GM12878 (cell line): Measurements from ENCODE around the gene DCDC2. TPM values are rescaled to one million over a fixed set of nuclear protein-coding genes. Genes with fewer than 3 reads are reported as not detected.

Experiments used
- ATAC-seq: fragments of 200-7000 bp; cut with Tn5 transposase; 3 replicates; pipeline ENCODE4 v1.9.1; 2020; ENCODE audit warnings: mild to moderate bottlenecking, moderate library complexity
- BruUV-seq: library from RNA; stranded (reverse); fragments of 400-500 nt; replicated peaks from 2 replicates; lab custom pipeline; 2021; lab: Mats Ljungman, UMichigan
- CTCF ChIA-PET: fragments of 300-600 bp; sonication (Branson Sonifier 250); formaldehyde crosslinking; extraction: SDS; loops from one replicate; lab custom pipeline; 2021; ENCODE audit warnings: inconsistent platforms; lab: Yijun Ruan, JAX
- POLR2A ChIA-PET: fragments of 350-600 bp; formaldehyde crosslinking; extraction: SDS; loops from one replicate; lab custom pipeline; 2021; ENCODE audit warnings: inconsistent platforms; lab: Charles Lee
- RAD21 ChIA-PET: fragments of 300-600 bp; sonication (Branson Sonifier 250); formaldehyde crosslinking; loops from one replicate; lab custom pipeline; 2023; ENCODE audit warnings: antibody characterized with exemption; ENCODE audit not compliant: unreplicated experiment; lab: Charles Lee
- SMC1A ChIA-PET: fragments of 300-600 bp; sonication (Branson Sonifier 250); formaldehyde crosslinking; loops from one replicate; lab custom pipeline; 2023; ENCODE audit not compliant: unreplicated experiment, uncharacterized antibody; lab: Charles Lee
- DNase-seq: peaks from one replicate; pipeline ENCODE4 v3.0.0-alpha.2; 2011; ENCODE audit warnings: low read depth, low spot score
- FAIRE-seq: peaks from 3 replicates; lab custom pipeline; 2011; peaks lifted over from hg19 to GRCh38; lab: Jason Lieb, UNC
- H2AFZ ChIP-seq: 2 replicates; pipeline ENCODE4 v1.6.0; 2011; ENCODE audit warnings: low read depth, low read length, control low read depth; ENCODE audit not compliant: control insufficient read depth
- H3K27ac ChIP-seq: 2 replicates; pipeline ENCODE4 v1.5.1; 2011; ENCODE audit warnings: control low read depth; ENCODE audit not compliant: control insufficient read depth, insufficient read depth
- H3K27me3 ChIP-seq, 2 experiments: replicated peaks in 1 of 2; 2 replicates each; pipeline versions ENCODE4 v1.6.0 to v1.6.1; 2011; ENCODE audit warnings: low read length in 1 of 2; ENCODE audit not compliant: control insufficient read depth in 2 of 2, insufficient read depth in 2 of 2
- H3K36me3 ChIP-seq, 2 experiments: 2 replicates each; pipeline ENCODE4 v1.5.1; 2011; ENCODE audit warnings: low read length in 1 of 2; ENCODE audit not compliant: control insufficient read depth in 2 of 2, insufficient read depth in 2 of 2
- H3K4me1 ChIP-seq: 2 replicates; pipeline ENCODE4 v1.6.1; 2011; ENCODE audit warnings: mild to moderate bottlenecking, low read length, moderate library complexity, mixed read lengths; ENCODE audit not compliant: control insufficient read depth, insufficient read depth
- H3K4me2 ChIP-seq: 2 replicates; pipeline ENCODE4 v1.6.0; 2011; ENCODE audit warnings: control low read depth; ENCODE audit not compliant: control insufficient read depth, insufficient read depth
- H3K4me3 ChIP-seq: fragments of 200-600 bp; sonication (generic); 2 replicates; pipeline ENCODE4 v1.5.1; 2016
- H3K79me2 ChIP-seq: 2 replicates; pipeline ENCODE4 v1.6.0; 2011; ENCODE audit warnings: low read length; ENCODE audit not compliant: control insufficient read depth, insufficient read depth
- H3K9ac ChIP-seq: 2 replicates; pipeline ENCODE4 v1.8.0; 2011; ENCODE audit warnings: low read length, control low read depth, mixed read lengths; ENCODE audit not compliant: control insufficient read depth, insufficient read depth
- H3K9me3 ChIP-seq: replicated peaks from 3 replicates; pipeline ENCODE4 v1.5.1; 2011; ENCODE audit warnings: mild to moderate bottlenecking, low read length; ENCODE audit not compliant: control insufficient read depth, insufficient read depth
- H4K20me1 ChIP-seq: 2 replicates; pipeline ENCODE4 v1.6.0; 2011; ENCODE audit not compliant: control insufficient read depth, insufficient read depth
- BHLHE40 ChIP-seq, 2 experiments: fragments of 450-650 bp in 1 of 2; IDR thresholded peaks; 2 replicates each; pipeline ENCODE4 v1.6.1; 2011 to 2017; ENCODE audit warnings: low read depth in 2 of 2, borderline replicate concordance in 1 of 2, improper control_type of control experiment in 1 of 2, low read length in 1 of 2, mild to moderate bottlenecking in 1 of 2
- DPF2 ChIP-seq: fragments of 450-650 bp; IDR thresholded peaks from 2 replicates; pipeline ENCODE4 v1.6.1; 2017; ENCODE audit warnings: mild to moderate bottlenecking
- HSF1 ChIP-seq: fragments of 150-350 bp; IDR thresholded peaks from 2 replicates; pipeline ENCODE4 v1.6.1; 2014; ENCODE audit warnings: mild to moderate bottlenecking, low read depth, low read length
- IRF3 ChIP-seq: fragments of 450-650 bp; IDR thresholded peaks from 2 replicates; pipeline ENCODE4 v1.6.1; 2014; ENCODE audit warnings: mild to moderate bottlenecking
- MAX ChIP-seq: IDR thresholded peaks from 2 replicates; pipeline ENCODE4 v1.6.1; 2012; ENCODE audit warnings: low read depth, low read length, improper control_type of control experiment
- NKRF ChIP-seq: fragments of 450-650 bp; conservative IDR thresholded peaks from 2 replicates; pipeline ENCODE4 v1.6.1; 2017; ENCODE audit warnings: mild to moderate bottlenecking, moderate library complexity
- NRF1 ChIP-seq: conservative IDR thresholded peaks from 2 replicates; pipeline ENCODE4 v1.6.1; 2011; ENCODE audit warnings: mild to moderate bottlenecking, low read depth, low read length, improper control_type of control experiment
- PAX5 ChIP-seq: IDR thresholded peaks from 2 replicates; pipeline ENCODE4 v1.6.1; 2011; ENCODE audit warnings: low read depth, low read length, borderline replicate concordance
- POLR2AphosphoS5 ChIP-seq: IDR thresholded peaks from 2 replicates; pipeline ENCODE4 v1.6.1; 2011; ENCODE audit warnings: mild to moderate bottlenecking, low read length, inconsistent platforms
- RAD21 ChIP-seq: IDR thresholded peaks from 2 replicates; pipeline ENCODE4 v1.6.1; 2011; ENCODE audit warnings: mild to moderate bottlenecking, low read depth, low read length, moderate library complexity; ENCODE audit not compliant: insufficient read depth
- RUNX3 ChIP-seq: IDR thresholded peaks from 2 replicates; pipeline ENCODE4 v1.6.1; 2012; ENCODE audit warnings: low read length, inconsistent platforms
- SIN3A ChIP-seq: IDR thresholded peaks from 2 replicates; pipeline ENCODE4 v1.6.1; 2012; ENCODE audit warnings: low read depth, low read length, improper control_type of control experiment
- SMAD1 ChIP-seq: fragments of 450-650 bp; IDR thresholded peaks from 2 replicates; pipeline ENCODE4 v1.6.1; 2018; ENCODE audit warnings: mild to moderate bottlenecking, low read depth; ENCODE audit not compliant: partially characterized antibody
- SMAD5 ChIP-seq: IDR thresholded peaks from 2 replicates; pipeline ENCODE4 v1.6.1; 2016; ENCODE audit warnings: antibody characterized with exemption, low read depth
- YBX1 ChIP-seq: fragments of 450-650 bp; IDR thresholded peaks from 2 replicates; pipeline ENCODE4 v1.6.1; 2016; ENCODE audit warnings: antibody characterized with exemption
- ZNF687 ChIP-seq: fragments of 450-650 bp; IDR thresholded peaks from 2 replicates; pipeline ENCODE4 v1.6.1; 2017; ENCODE audit warnings: mild to moderate bottlenecking, moderate library complexity
- WGBS: methylation state at CpG from one replicate; pipeline ENCODE4 v1.1.6; 2016; ENCODE audit warnings: low lambda C conversion rate; ENCODE audit not compliant: insufficient replicate concordance, insufficient coverage; ENCODE audit errors: missing lambda C conversion rate; 5-methylcytosine and 5-hydroxymethylcytosine counted together
- in situ Hi-C: fragments of 300-500 bp; cut with MboI; formaldehyde crosslinking; loops from 9 replicates; pipeline ENCODE4 v1.14.3; 2018; ENCODE audit warnings: mixed read lengths
- intact Hi-C: fragments of 100-400 bp; cut with micrococcal nuclease; formaldehyde crosslinking; loops from one replicate; pipeline ENCODE4 v1.14.2; 2022; ENCODE audit not compliant: unreplicated experiment
- polyA plus RNA-seq, 11 experiments: library from polyadenylated mRNA; depleted of rRNA in 4 of 11; unstranded in 6 of 11; stranded (reverse) in 5 of 11; fragments of >200 nt; fragmentation: Nextera tagmentation in 4 of 11; fragmentation: Illumina TruSeq in 1 of 11; extraction: Ambion mirVana in 4 of 11; extraction: Trizol in 1 of 11; gene quantifications; 1 replicate in 1 of 11; 2 replicates in 10 of 11; pipeline versions ENCODE4 v1.2.1 to v1.2.3, GENCODE V29; 2011 to 2016; ENCODE audit warnings: inconsistent platforms in 2 of 11, missing spikeins in 2 of 11, low read depth in 1 of 11
- total RNA-seq, 4 experiments: library from RNA; depleted of rRNA in 3 of 4; stranded (reverse); fragments of >200 nt in 3 of 4; fragmentation: Illumina TruSeq in 1 of 4; extraction: Trizol in 1 of 4; gene quantifications; 2 replicates each; pipeline versions ENCODE4 v1.2.1 to v1.2.3, GENCODE V29; 2013 to 2021

Gene DCDC2
- total and polyA plus RNA-seq, 10 of the 15 experiments (the other 5 are each of a cell fraction or from before 2014, with no cell fraction given), result under 0.01 to 0.03 TPM; not detected in 8

- ChIA-PET RAD21 (no interaction called here), CTCF (no interaction called here), POLR2A (no interaction called here), SMC1A (no interaction called here)
- intact Hi-C loops (no loop called here), in situ Hi-C loops (no loop called here)
- DNase-seq, result no peak
- Histone ChIP-seq H2AFZ (no peak overlapping the region), H3K27ac (no peak overlapping the region), H3K9me3 (no peaks in the 10 kb centered on the region), H3K4me2 (no peak overlapping the region), H4K20me1 (no peaks in the 10 kb centered on the region), H3K4me3 (no peak overlapping the region), H3K36me3 (no peaks in the 10 kb centered on the region), H3K4me1 (no peaks in the 10 kb centered on the region), H3K79me2 (no peaks in the 10 kb centered on the region), H3K27me3 (no peaks in the 10 kb centered on the region), H3K9ac (no peak overlapping the region)
- BruUV-seq, result no TSS peak
- WGBS, result 59% methylated on average over 5 of the region's 5 CpGs
- TF ChIP-seq YBX1, result no peak
- TF ChIP-seq BHLHE40 (IDR thresholded peaks at IDR 0.05; ENCODE audit: borderline replicate concordance in 1 of 2, low read depth in 2 of 2, low read length in 1 of 2), result no peak
- TF ChIP-seq SIN3A, result no peak
- no peak for TF ChIP-seq NRF1
- TF ChIP-seq IRF3, result no peak
- no peak for TF ChIP-seq MAX
- TF ChIP-seq RAD21, result no peak
- no peak for TF ChIP-seq RUNX3
- TF ChIP-seq NKRF, result no peak
- TF ChIP-seq SMAD5, result no peak
- no peak for TF ChIP-seq PAX5
- TF ChIP-seq DPF2, result no peak
- TF ChIP-seq SMAD1, result no peak
- no peak for TF ChIP-seq POLR2AphosphoS5
- no peak for TF ChIP-seq ZNF687
- no peak for TF ChIP-seq HSF1
- no peak for ATAC-seq
- no peak for FAIRE-seq
Measured at GRCh38 chr6:24321538-24322162, 36.2 kb downstream of the DCDC2 start.
